ENCODE data around the gene TPSG1. TPM values are rescaled to one million over a fixed set of nuclear protein-coding genes. Genes with fewer than 3 reads are reported as not detected.
"Not testable (repeated sequence)": the region's sequence is repeated elsewhere in the genome, so short reads cannot be mapped to it uniquely, and the experiment has no call there.

Gene TPSG1
- total RNA-seq, 1 donor from 2014 or later, result not detected

DNA sequence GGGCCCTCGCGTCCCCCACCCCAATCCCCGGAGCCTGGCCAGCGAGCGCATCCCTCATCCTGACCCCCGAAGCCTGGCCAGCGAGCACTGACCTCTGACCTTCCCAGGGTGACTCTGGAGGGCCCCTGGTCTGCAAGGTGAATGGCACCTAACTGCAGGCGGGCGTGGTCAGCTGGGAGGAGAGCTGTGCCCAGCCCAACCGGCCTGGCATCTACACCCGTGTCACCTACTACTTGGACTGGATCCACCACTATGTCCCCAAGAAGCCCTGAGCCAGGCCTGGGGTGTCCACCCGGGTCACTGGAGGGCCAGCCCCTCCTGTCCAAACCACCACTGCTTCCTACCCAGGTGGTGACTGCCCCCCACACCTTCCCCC lies 33.1 kb upstream of the TPSG1 start:
- peaks cover 14% of the 10 kb centered on the region for H3K27me3 Mint-ChIP-seq (ENCODE audit: low read depth)
- no peak overlapping the region for H3K4me3 Mint-ChIP-seq
- no peak for TF ChIP-seq CTCF (conservative IDR thresholded peaks at IDR 0.05)
- no peaks in the 10 kb centered on the region for H3K4me1 Mint-ChIP-seq
- H3K9me3 Mint-ChIP-seq, result no peaks in the 10 kb centered on the region
- no peaks in the 10 kb centered on the region for H3K36me3 Mint-ChIP-seq (ENCODE audit: low read depth)
- no peak overlapping the region for H3K27ac Mint-ChIP-seq (ENCODE audit: unreplicated experiment)
- DNase-seq (ENCODE audit: low read depth, low spot score), result no peak

DNA sequence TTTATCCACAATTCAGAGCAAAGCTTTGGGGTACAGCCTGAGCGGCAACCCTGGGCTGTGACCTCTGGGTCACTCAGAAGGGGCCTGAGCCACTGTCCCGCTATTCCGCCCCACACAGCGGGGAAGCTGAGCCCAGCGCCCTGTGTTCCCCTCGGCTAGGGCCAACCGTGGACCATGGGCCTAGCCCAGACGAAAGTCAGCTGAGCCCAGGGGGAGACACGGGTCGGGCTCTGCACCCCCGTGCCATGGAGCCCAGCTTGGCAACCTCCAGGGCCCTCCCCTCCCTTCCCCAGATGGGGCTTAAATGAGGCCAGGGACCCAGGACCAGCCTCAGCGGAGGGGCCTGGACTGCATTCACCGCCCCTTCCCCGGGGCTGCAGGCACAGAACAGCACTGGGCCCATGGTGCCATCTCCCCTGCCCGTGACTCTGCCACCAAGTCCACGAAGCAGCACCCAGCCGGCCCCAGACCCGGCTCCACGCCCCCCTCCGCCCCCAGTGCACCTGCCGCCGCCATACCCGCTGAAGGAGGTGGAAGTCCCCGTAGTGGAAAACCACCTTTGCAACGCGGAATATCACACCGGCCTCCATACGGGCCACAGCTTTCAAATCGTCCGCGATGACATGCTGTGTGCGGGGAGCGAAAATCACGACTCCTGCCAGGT lies 32.6 kb upstream of the TPSG1 start:
- Mint-ChIP-seq H3K27ac (ENCODE audit: unreplicated experiment) (no peak overlapping the region), H3K36me3 (ENCODE audit: low read depth) (no peaks in the 10 kb centered on the region), H3K27me3 (ENCODE audit: low read depth) (peaks cover 14% of the 10 kb centered on the region), H3K4me3 (no peak overlapping the region), H3K4me1 (no peaks in the 10 kb centered on the region), H3K9me3 (no peaks in the 10 kb centered on the region)
- DNase-seq (ENCODE audit: low read depth, low spot score), result no peak
- no peak for TF ChIP-seq CTCF (conservative IDR thresholded peaks at IDR 0.05)

DNA sequence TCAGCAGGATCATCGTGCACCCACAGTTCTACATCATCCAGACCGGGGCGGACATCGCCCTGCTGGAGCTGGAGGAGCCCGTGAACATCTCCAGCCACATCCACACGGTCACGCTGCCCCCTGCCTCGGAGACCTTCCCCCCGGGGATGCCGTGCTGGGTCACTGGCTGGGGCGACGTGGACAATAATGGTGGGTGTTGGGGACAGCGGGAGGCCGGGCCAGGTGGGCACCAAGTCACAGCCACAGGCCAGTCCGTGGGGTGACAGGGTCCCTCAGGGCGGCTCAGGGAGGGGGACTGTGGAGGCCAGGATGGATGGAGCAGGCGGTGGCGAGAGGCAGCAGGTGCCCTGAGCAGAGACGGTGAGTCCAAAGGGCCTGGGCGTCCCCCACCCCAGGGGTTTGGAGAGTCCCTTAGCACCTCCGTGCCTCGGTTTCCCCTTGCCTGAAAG lies 31.8 kb upstream of the TPSG1 start:
- no peak for DNase-seq (ENCODE audit: low read depth, low spot score)
- H3K4me1 Mint-ChIP-seq, result no peaks in the 10 kb centered on the region
- H3K4me3 Mint-ChIP-seq, result no peak overlapping the region
- TF ChIP-seq CTCF (conservative IDR thresholded peaks at IDR 0.05), result no peak
- no peaks in the 10 kb centered on the region for H3K9me3 Mint-ChIP-seq
- H3K27ac Mint-ChIP-seq (ENCODE audit: unreplicated experiment), result no peak overlapping the region
- H3K27me3 Mint-ChIP-seq (ENCODE audit: low read depth), result peaks cover 12% of the 10 kb centered on the region
- no peaks in the 10 kb centered on the region for H3K36me3 Mint-ChIP-seq (ENCODE audit: low read depth)

- not testable (repeated sequence) for H3K9me3 Mint-ChIP-seq; H3K4me1 Mint-ChIP-seq; H3K4me3 Mint-ChIP-seq; H3K27ac Mint-ChIP-seq (ENCODE audit: unreplicated experiment); DNase-seq (ENCODE audit: low read depth, low spot score); H3K36me3 Mint-ChIP-seq (ENCODE audit: low read depth)
- H3K27me3 Mint-ChIP-seq (ENCODE audit: low read depth), result peaks cover 11% of the 10 kb centered on the region
Observed at GRCh38 chr16:1256296-1256873, 31.3 kb upstream of the TPSG1 start.

DNA sequence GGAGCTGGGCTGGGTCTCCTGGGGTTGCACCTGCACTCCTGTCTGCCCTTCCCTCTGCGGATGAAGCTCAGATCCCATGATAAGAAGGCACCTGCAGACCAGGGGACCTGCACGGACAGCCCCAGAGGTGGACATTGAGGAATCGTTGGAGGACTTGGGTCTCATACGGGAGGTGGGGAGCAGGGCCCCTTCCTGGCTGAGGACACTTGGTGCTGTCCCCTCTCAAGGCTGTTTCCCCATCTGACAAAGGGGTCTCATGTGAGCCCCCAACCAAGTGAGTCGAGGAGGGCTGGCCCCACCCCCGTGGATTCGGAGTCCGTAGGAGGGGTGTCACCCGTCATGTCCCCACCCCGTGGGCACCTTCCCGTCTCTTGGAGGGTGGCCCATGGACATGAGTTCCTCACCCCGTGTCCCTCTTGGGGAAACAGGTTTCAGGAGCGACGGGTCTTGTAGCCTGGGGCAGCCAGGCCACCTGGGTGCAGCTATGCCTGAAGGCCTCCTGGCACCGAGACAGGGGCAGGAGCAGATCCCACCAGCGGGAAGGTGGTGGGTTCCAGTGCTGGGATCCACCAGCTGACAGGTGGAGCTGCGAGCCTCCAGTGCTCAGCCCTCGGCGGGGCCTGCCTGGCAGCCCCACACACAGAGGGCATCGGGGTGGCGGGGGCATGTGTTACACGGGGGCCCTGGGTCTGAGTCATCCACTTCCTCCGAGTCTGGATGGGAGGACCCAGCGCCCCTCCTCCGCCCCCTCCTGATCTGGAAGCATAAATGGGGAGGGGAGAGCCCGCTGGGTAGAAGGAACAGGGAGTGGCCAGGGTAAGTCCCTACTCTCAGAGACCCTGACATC lies 30.4 kb upstream of the TPSG1 start, which contains the start of gene TPSD1:
TPSD1 (plus strand) TSS at position 794 of the 847 bp plus-strand sequence. CDS start 212 bp downstream, outside the sequence.
- not testable (repeated sequence) for H3K27ac Mint-ChIP-seq (ENCODE audit: unreplicated experiment); H3K4me1 Mint-ChIP-seq; H3K9me3 Mint-ChIP-seq

GRCh38 chr16:1254821-1255220 lies 29.8 kb upstream of the TPSG1 start:
- H3K4me3 Mint-ChIP-seq; H3K36me3 Mint-ChIP-seq (ENCODE audit: low read depth); H3K27ac Mint-ChIP-seq (ENCODE audit: unreplicated experiment); H3K4me1 Mint-ChIP-seq; H3K9me3 Mint-ChIP-seq; H3K27me3 Mint-ChIP-seq (ENCODE audit: low read depth); DNase-seq (ENCODE audit: low read depth, low spot score): not testable (repeated sequence)

More for the DNA sequence above, 30.4 kb upstream of the TPSG1 start, which contains the start of gene TPSD1:
- DNase-seq (ENCODE audit: low read depth, low spot score); H3K36me3 Mint-ChIP-seq (ENCODE audit: low read depth); H3K4me3 Mint-ChIP-seq; H3K27me3 Mint-ChIP-seq (ENCODE audit: low read depth): not testable (repeated sequence)

GRCh38 chr16:1253701-1254364 lies 28.8 kb upstream of the TPSG1 start:
- not testable (repeated sequence) for H3K27ac Mint-ChIP-seq (ENCODE audit: unreplicated experiment); H3K36me3 Mint-ChIP-seq (ENCODE audit: low read depth); H3K9me3 Mint-ChIP-seq; DNase-seq (ENCODE audit: low read depth, low spot score); H3K27me3 Mint-ChIP-seq (ENCODE audit: low read depth); H3K4me1 Mint-ChIP-seq; H3K4me3 Mint-ChIP-seq

GRCh38 chr16:1249031-1249755 lies 24.1 kb upstream of the TPSG1 start:
- H3K36me3 Mint-ChIP-seq (ENCODE audit: low read depth); H3K4me3 Mint-ChIP-seq; H3K4me1 Mint-ChIP-seq; H3K9me3 Mint-ChIP-seq; H3K27ac Mint-ChIP-seq (ENCODE audit: unreplicated experiment); DNase-seq (ENCODE audit: low read depth, low spot score): not testable (repeated sequence)
- peaks cover 21% of the 10 kb centered on the region for H3K27me3 Mint-ChIP-seq (ENCODE audit: low read depth)

- not testable (repeated sequence) for H3K9me3 Mint-ChIP-seq; H3K4me1 Mint-ChIP-seq; DNase-seq (ENCODE audit: low read depth, low spot score); H3K27ac Mint-ChIP-seq (ENCODE audit: unreplicated experiment); H3K4me3 Mint-ChIP-seq; H3K36me3 Mint-ChIP-seq (ENCODE audit: low read depth)
- peaks cover 21% of the 10 kb centered on the region for H3K27me3 Mint-ChIP-seq (ENCODE audit: low read depth)
Observed at GRCh38 chr16:1247903-1248537, 23.0 kb upstream of the TPSG1 start.
